Nephron progenitor cell (in vitro differentiated cells): ENCODE measurements around the gene CA14.
A peak's percentile ranks its signal among the peaks of the same experiment; 100 is the strongest.

ENCODE experiments used
- DNase-seq: peaks from one replicate; pipeline ENCODE4 v3.0.0; 2021
- H3K27ac Mint-ChIP-seq: 2 replicates; pipeline ENCODE4 v1.8.0; 2021; ENCODE audit warnings: mild to moderate bottlenecking, moderate library complexity, mixed read lengths
- H3K27me3 Mint-ChIP-seq: 2 replicates; pipeline ENCODE4 v1.8.0; 2021; ENCODE audit warnings: mild to moderate bottlenecking, low read depth, mixed read lengths; ENCODE audit not compliant: poor library complexity
- H3K36me3 Mint-ChIP-seq: 2 replicates; pipeline ENCODE4 v1.8.0; 2021; ENCODE audit warnings: low read depth, mixed read lengths
- H3K4me1 Mint-ChIP-seq: 2 replicates; pipeline ENCODE4 v1.8.0; 2021; ENCODE audit warnings: mixed read lengths
- H3K4me3 Mint-ChIP-seq: 2 replicates; pipeline ENCODE4 v1.8.0; 2021; ENCODE audit warnings: mild to moderate bottlenecking, moderate library complexity, mixed read lengths
- H3K9me3 Mint-ChIP-seq: 2 replicates; pipeline ENCODE4 v1.8.0; 2021; ENCODE audit warnings: mild to moderate bottlenecking, moderate library complexity, mixed read lengths
- CTCF ChIP-seq: fragments of 200-600 bp; sonication (generic); IDR thresholded peaks from 2 replicates; pipeline ENCODE4 v1.5.0; 2021; ENCODE audit warnings: antibody characterized with exemption

CA14 gene

GRCh38 chr1:150256554-150257341, 826 bp upstream of the CA14 start:
- peak; percentile 47 for DNase-seq
- no peak for TF ChIP-seq CTCF
- H3K36me3 Mint-ChIP-seq, result no peaks in the 10 kb centered on the region
- H3K4me1 Mint-ChIP-seq, result peaks cover 60% of the 10 kb centered on the region
- peak overlapping the region; percentile 94 for H3K4me3 Mint-ChIP-seq
- H3K9me3 Mint-ChIP-seq, result no peaks in the 10 kb centered on the region
- peak overlapping the region; percentile 99 for H3K27ac Mint-ChIP-seq
- peaks cover 4% of the 10 kb centered on the region for H3K27me3 Mint-ChIP-seq

- DNase-seq, result no peak
- Mint-ChIP-seq H3K36me3 (peaks cover 16% of the 10 kb centered on the region), H3K27ac (peak overlapping the region; percentile 99), H3K4me1 (peaks cover 68% of the 10 kb centered on the region), H3K27me3 (no peaks in the 10 kb centered on the region), H3K4me3 (peak overlapping the region; percentile 94), H3K9me3 (no peaks in the 10 kb centered on the region)
- TF ChIP-seq CTCF, result no peak
Measured at GRCh38 chr1:150259217-150259616, 1.6 kb downstream of the CA14 start.

- peaks cover 68% of the 10 kb centered on the region for H3K4me1 Mint-ChIP-seq
- peak overlapping the region; percentile 60 for H3K27ac Mint-ChIP-seq
- H3K27me3 Mint-ChIP-seq, result no peaks in the 10 kb centered on the region
- no peaks in the 10 kb centered on the region for H3K9me3 Mint-ChIP-seq
- H3K4me3 Mint-ChIP-seq, result peak overlapping the region; percentile 94
- peaks cover 22% of the 10 kb centered on the region for H3K36me3 Mint-ChIP-seq
- no peak for TF ChIP-seq CTCF
- peak; percentile 66 for DNase-seq
Measured at GRCh38 chr1:150259758-150260669, 2.4 kb downstream of the CA14 start.

- Mint-ChIP-seq H3K4me1 (peaks cover 55% of the 10 kb centered on the region), H3K27ac (no peak overlapping the region), H3K36me3 (peaks cover 31% of the 10 kb centered on the region), H3K4me3 (no peak overlapping the region), H3K27me3 (no peaks in the 10 kb centered on the region), H3K9me3 (no peaks in the 10 kb centered on the region)
- TF ChIP-seq CTCF, result no peak
- DNase-seq, result no peak
Measured at GRCh38 chr1:150261367-150261766, 3.8 kb downstream of the CA14 start.

GRCh38 chr1:150262388-150263320, 5.1 kb downstream of the CA14 start:
- Mint-ChIP-seq H3K9me3 (no peaks in the 10 kb centered on the region), H3K4me1 (peaks cover 53% of the 10 kb centered on the region), H3K36me3 (peaks cover 35% of the 10 kb centered on the region), H3K4me3 (no peak overlapping the region), H3K27me3 (peaks cover 5% of the 10 kb centered on the region), H3K27ac (peak overlapping the region; percentile 79)
- DNase-seq, result no peak
- no peak for TF ChIP-seq CTCF
